Endothelial cell of umbilical vein (primary cell): ENCODE measurements around the gene DDX24. TPM values are rescaled to one million over a fixed set of nuclear protein-coding genes. Genes with fewer than 3 reads are reported as not detected.

Experiments used
- BruUV-seq: library from RNA; stranded (reverse); fragments of 400-500 nt; replicated peaks from 2 replicates; lab custom pipeline; 2021; lab: Mats Ljungman, UMichigan
- CTCF ChIA-PET: fragments of 300-600, 350-600 bp; sonication (Branson Sonifier 250); formaldehyde crosslinking; loops from one replicate; lab custom pipeline; 2021; ENCODE audit warnings: antibody characterized with exemption, inconsistent platforms; lab: Charles Lee
- POLR2A ChIA-PET: fragments of 300-600, 350-600 bp; sonication (Branson Sonifier 250); formaldehyde crosslinking; loops from one replicate; lab custom pipeline; 2021; ENCODE audit warnings: antibody characterized with exemption, inconsistent platforms; lab: Charles Lee
- DNase-seq: peaks from one replicate; pipeline ENCODE4 v3.0.0-alpha.2; 2011; ENCODE audit warnings: low read depth, low spot score
- FAIRE-seq: peaks from 2 replicates; lab custom pipeline; 2011; peaks lifted over from hg19 to GRCh38; lab: Jason Lieb, UNC
- H2AFZ ChIP-seq: 2 replicates; pipeline ENCODE4 v1.6.0; 2012; ENCODE audit warnings: low read depth, low read length, control low read depth, inconsistent platforms
- H3K27ac ChIP-seq: 2 replicates; pipeline ENCODE4 v1.5.1; 2011; ENCODE audit warnings: low read depth, mild to moderate bottlenecking, control low read depth, low read length, moderate library complexity; ENCODE audit not compliant: insufficient read depth
- H3K27me3 ChIP-seq, 2 experiments: 2 replicates each; pipeline versions ENCODE4 v1.6.0 to v1.6.1; 2011; ENCODE audit warnings: low read length in 2 of 2, mixed read lengths in 1 of 2; ENCODE audit not compliant: control insufficient read depth in 2 of 2, insufficient read depth in 2 of 2
- H3K36me3 ChIP-seq, 2 experiments: 2 replicates in 1 of 2; 3 replicates in 1 of 2; pipeline ENCODE4 v1.5.1; 2011; ENCODE audit warnings: low read length in 2 of 2, mild to moderate bottlenecking in 1 of 2, moderate library complexity in 1 of 2; ENCODE audit not compliant: control insufficient read depth in 2 of 2, insufficient read depth in 2 of 2; ENCODE audit errors: extremely low read depth in 1 of 2
- H3K4me1 ChIP-seq: 3 replicates; pipeline ENCODE4 v1.5.1; 2011; ENCODE audit warnings: mild to moderate bottlenecking, low read length; ENCODE audit not compliant: control insufficient read depth, insufficient read depth; ENCODE audit errors: extremely low read depth
- H3K4me2 ChIP-seq: 2 replicates; pipeline ENCODE4 v1.6.1; 2011; ENCODE audit warnings: low read length, control low read depth, mixed read lengths; ENCODE audit not compliant: insufficient read depth
- H3K4me3 ChIP-seq, 3 experiments: fragments of 200-600 bp in 1 of 3; sonication (generic), shearing (Covaris generic) in 1 of 3; replicated peaks in 1 of 3; 2 replicates each; pipeline ENCODE4 v1.5.1; 2011 to 2016; ENCODE audit warnings: control low read depth in 3 of 3, low read length in 3 of 3, mild to moderate bottlenecking in 2 of 3, inconsistent platforms in 1 of 3, low read depth in 1 of 3, moderate library complexity in 1 of 3; ENCODE audit not compliant: insufficient read depth in 1 of 3
- H3K79me2 ChIP-seq: 2 replicates; pipeline ENCODE4 v1.6.0; 2012; ENCODE audit warnings: low read length, inconsistent platforms; ENCODE audit not compliant: control insufficient read depth, insufficient read depth
- H3K9ac ChIP-seq: replicated peaks from 2 replicates; pipeline ENCODE3; 2011; ENCODE audit warnings: low read length, control low read depth; ENCODE audit not compliant: insufficient read depth; ENCODE audit errors: extremely low read depth
- H3K9me1 ChIP-seq: replicated peaks from 3 replicates; pipeline ENCODE4 v1.6.0; 2011; ENCODE audit warnings: mild to moderate bottlenecking, low read length; ENCODE audit not compliant: control insufficient read depth, insufficient read depth; ENCODE audit errors: extremely low read depth
- H3K9me3 ChIP-seq: replicated peaks from 2 replicates; pipeline ENCODE4 v1.5.1; 2012; ENCODE audit warnings: low read length, inconsistent platforms; ENCODE audit not compliant: control insufficient read depth, insufficient read depth
- H4K20me1 ChIP-seq: replicated peaks from 2 replicates; pipeline ENCODE3; 2011; ENCODE audit warnings: mild to moderate bottlenecking, low read length; ENCODE audit not compliant: control insufficient read depth, insufficient read depth; ENCODE audit errors: extremely low read depth
- EZH2 ChIP-seq: IDR thresholded peaks from 2 replicates; pipeline ENCODE4 v1.6.1; 2012; ENCODE audit warnings: borderline replicate concordance, low read depth, mild to moderate bottlenecking, moderate library complexity, low read length, inconsistent platforms; ENCODE audit not compliant: severe bottlenecking
- FOS ChIP-seq: IDR thresholded peaks from 2 replicates; pipeline ENCODE4 v1.6.1; 2011; ENCODE audit warnings: mild to moderate bottlenecking, low read length, moderate library complexity, borderline replicate concordance; ENCODE audit not compliant: insufficient read depth
- GATA2 ChIP-seq: IDR thresholded peaks from 2 replicates; pipeline ENCODE4 v1.7.0; 2011; ENCODE audit warnings: low read depth, mild to moderate bottlenecking, moderate library complexity, mixed read lengths, low read length; ENCODE audit not compliant: insufficient read length, insufficient read depth
- MAX ChIP-seq: IDR thresholded peaks from 2 replicates; pipeline ENCODE4 v1.6.1; 2011; ENCODE audit not compliant: insufficient read depth, insufficient read length
- POLR2A ChIP-seq: IDR thresholded peaks from 2 replicates; pipeline ENCODE4 v1.6.1; 2012; ENCODE audit warnings: low read depth, mild to moderate bottlenecking, control low read depth, low read length
- dilution Hi-C: fragments of 300-500 bp; cut with MboI; formaldehyde crosslinking; loops from one replicate; pipeline ENCODE4 v1.15.0; 2019; ENCODE audit warnings: low sequenced_read_pairs; ENCODE audit not compliant: extremely low pct_ligation_motif_present
- intact Hi-C: fragments of 100-400 bp; cut with micrococcal nuclease; formaldehyde crosslinking; loops from one replicate; pipeline ENCODE4 v1.10.0; 2022
- polyA plus RNA-seq, 4 experiments: library from polyadenylated mRNA; depleted of rRNA in 3 of 4; stranded (reverse) in 3 of 4; unstranded in 1 of 4; fragments of >200 nt; gene quantifications; 2 replicates each; pipeline versions ENCODE4 v1.2.1 to v1.2.3, GENCODE V29; 2011 to 2012; ENCODE audit warnings: missing spikeins in 1 of 4
- total RNA-seq: library from RNA; stranded (reverse); gene quantifications from 2 replicates; pipeline ENCODE4 v1.2.3, GENCODE V29; 2021

The DDX24 gene
- total and polyA plus RNA-seq, 2 donors (not counting 3 experiments of a cell fraction or from before 2014, with no cell fraction given), result 88.3 to 141 TPM

- no peaks in the 10 kb centered on the region for H3K79me2 ChIP-seq
- no TSS peak for BruUV-seq
- FAIRE-seq, result no peak
- TF ChIP-seq FOS (no peak), GATA2 (no peak), EZH2 (no peak), POLR2A (no peak), MAX (no peak)
- H3K4me1 ChIP-seq, result peaks cover 19% of the 10 kb centered on the region
- no peak for DNase-seq
- no peak overlapping the region for H3K4me3 ChIP-seq
- H2AFZ ChIP-seq, result no peak overlapping the region
- intact Hi-C loops, result loop anchor here (10.0 kb wide), 1 partner anchor 1058 kb away; no protein-coding TSS in a partner anchor
- no peak overlapping the region for H3K9ac ChIP-seq
- H3K36me3 ChIP-seq, result no peaks in the 10 kb centered on the region
- no peak overlapping the region for H3K27ac ChIP-seq
- no peaks in the 10 kb centered on the region for H3K9me1 ChIP-seq
- dilution Hi-C loops, result no loop called here
- CTCF ChIA-PET, result interaction anchor here (2.0 to 6.1 kb wide), 2 partner anchors 18 to 24 kb away, joined by 8 to 67 read pairs; partner anchors contain the start of gene IFI27L2
- H3K9me3 ChIP-seq, result no peaks in the 10 kb centered on the region
- H3K4me2 ChIP-seq, result no peak overlapping the region
- no peaks in the 10 kb centered on the region for H4K20me1 ChIP-seq
- POLR2A ChIA-PET, result no interaction called here
- no peaks in the 10 kb centered on the region for H3K27me3 ChIP-seq
Measured at GRCh38 chr14:94112513-94113063, 31.6 kb upstream of the DDX24 start.
